AG09319 (cell line): ENCODE measurements around the gene SMG6.
A peak's percentile ranks its signal among the peaks of the same experiment; 100 is the strongest.

Experiments
- DNase-seq: peaks from one replicate; pipeline ENCODE4 v3.0.0-alpha.2; 2010; ENCODE audit warnings: low read depth; ENCODE audit errors: extremely low read depth
- TF ChIP-seq, protein P1 (sequence below): IDR thresholded peaks from 2 replicates; pipeline ENCODE4 v1.5.1; 2011; ENCODE audit warnings: low read depth, mild to moderate bottlenecking, inconsistent platforms, low read length, moderate library complexity

The SMG6 gene

DNA sequence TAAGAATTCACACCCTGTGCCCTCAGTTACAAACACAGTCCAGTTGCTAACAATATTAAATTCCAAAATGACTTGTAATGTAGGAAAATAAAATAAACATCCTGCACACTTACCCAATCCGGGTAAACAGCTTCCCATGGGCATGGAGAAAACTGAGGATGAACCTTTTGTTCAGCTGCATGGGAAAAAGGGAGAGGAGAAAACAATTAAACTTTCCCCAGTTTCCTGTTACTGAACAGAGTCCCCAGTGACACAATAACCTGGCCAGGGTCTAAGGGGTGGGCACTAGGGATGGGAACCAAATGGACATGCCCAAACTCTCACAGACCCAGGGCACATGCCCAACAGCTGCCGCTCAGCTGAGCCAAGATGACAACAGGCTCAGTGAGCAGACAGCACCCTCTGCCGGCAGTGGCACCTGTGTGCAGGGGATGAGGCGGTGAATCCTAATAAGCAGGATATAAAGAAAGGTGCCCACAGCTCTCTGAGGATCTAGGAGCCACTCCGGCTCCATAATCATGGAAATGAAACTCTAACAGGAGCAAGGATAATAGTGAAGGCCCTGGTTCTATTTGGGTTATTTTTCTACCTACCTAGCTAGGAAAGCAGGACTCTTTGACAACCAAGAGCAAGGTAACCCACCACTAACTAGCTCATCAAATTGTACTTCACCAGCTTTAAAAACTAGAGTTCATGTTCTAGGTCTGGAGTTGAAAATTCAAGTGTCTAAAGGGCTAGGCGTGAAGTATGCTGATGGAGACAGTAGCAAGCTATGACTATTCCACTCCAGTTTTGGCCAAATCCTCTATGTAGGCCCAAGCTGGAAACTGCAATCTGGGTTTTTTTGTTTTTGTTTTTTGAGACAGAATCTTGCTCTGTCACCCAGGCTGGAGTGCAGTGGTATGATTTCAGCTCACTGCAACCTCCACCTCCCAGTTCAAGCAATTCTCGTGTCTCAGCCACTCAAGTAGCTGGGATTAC is 58.8 kb downstream of the SMG6 start:
- DNase-seq: peak; percentile 86
- TF ChIP-seq, protein P1, sequence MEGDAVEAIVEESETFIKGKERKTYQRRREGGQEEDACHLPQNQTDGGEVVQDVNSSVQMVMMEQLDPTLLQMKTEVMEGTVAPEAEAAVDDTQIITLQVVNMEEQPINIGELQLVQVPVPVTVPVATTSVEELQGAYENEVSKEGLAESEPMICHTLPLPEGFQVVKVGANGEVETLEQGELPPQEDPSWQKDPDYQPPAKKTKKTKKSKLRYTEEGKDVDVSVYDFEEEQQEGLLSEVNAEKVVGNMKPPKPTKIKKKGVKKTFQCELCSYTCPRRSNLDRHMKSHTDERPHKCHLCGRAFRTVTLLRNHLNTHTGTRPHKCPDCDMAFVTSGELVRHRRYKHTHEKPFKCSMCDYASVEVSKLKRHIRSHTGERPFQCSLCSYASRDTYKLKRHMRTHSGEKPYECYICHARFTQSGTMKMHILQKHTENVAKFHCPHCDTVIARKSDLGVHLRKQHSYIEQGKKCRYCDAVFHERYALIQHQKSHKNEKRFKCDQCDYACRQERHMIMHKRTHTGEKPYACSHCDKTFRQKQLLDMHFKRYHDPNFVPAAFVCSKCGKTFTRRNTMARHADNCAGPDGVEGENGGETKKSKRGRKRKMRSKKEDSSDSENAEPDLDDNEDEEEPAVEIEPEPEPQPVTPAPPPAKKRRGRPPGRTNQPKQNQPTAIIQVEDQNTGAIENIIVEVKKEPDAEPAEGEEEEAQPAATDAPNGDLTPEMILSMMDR: peak; percentile 99

DNA sequence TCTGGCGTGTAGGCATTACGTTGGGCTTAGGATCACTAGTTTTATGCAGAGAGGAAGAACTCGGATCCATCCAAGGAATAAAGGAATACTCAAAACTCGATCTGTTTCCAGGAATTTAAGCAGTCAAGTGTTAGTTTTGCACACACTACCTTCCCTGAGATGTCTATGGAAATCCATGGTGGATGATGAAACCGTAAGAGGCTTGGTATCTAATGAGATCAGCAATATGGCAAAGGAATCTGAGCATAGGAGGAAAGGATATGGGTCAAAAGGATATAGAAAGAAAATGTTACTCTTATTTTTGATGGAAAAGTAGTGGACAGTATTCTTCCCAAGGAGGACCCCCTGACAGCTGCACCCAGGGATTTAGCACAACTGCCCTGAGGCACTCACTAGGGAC is 59.6 kb downstream of the SMG6 start:
- DNase-seq: no peak
- TF ChIP-seq, protein P1: no peak

DNA sequence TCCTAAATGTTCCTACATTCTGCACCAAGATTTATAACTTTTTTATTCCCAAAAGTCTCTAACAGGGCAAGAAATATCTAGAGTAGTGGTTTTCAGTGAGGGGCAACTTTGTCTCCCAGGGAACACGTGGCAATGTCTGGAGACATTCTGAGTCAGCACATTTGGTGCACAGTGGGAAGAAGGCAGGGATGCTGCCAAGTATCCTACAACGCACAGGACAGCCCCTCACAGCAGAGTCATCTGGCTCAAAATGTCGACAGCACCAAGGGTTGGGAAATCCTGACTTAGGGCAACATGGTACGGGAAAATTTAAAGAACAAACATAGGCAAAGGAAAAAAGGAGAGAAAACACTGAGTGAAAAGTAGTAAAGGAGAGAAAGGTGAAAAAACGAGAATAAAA is 61.8 kb downstream of the SMG6 start:
- no peak for DNase-seq

DNA sequence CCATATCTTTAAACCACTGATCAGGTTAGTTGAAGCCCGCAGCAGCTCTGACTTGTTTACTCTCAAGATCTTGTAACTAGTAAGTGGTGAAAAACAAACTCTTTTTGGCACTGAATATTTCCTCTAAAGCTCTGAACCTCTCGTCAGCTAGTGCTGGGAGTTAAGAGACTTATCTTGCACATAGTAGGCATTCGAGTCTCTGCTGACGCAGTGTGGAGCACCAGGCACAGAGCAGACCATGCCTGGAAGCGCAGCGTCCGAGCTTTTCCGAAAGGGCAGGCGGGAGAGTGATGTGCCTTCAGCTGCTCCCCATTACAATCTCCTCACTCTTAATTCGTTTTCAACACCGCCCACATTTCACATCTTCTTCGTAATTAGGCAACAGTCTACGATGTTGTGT is 63.0 kb downstream of the SMG6 start:
- DNase-seq: no peak

More for the DNA sequence above, 61.8 kb downstream of the SMG6 start:
- TF ChIP-seq, protein P1: no peak

DNA sequence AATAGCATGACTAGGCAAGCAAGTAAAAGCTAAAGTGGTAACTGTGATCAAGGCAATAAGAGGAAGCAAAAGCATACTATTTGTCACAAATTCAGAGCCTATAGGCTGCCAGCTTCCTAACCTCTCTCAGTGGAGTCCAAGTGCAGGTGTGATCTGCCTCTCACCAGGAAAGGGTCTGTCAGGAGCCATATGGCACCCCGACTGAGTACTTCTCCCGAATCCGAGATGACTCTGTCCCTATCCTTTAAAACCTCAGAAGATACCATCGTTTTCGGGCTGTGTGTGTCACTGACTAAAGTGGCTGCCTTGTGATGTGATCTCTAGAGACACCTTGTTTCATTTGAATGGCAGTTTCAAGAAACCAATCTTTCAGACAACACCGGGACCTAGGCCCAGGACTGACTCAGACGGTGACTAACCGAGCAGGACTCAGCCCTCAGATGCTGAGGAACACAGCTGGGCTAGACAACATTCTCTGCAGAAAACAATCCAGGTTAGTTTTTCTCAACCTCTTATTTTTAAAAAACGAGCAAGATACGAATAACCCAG is 63.6 kb downstream of the SMG6 start:
- TF ChIP-seq, protein P1: no peak
- no peak for DNase-seq

More for the DNA sequence above, 63.0 kb downstream of the SMG6 start:
- TF ChIP-seq, protein P1: no peak

DNA sequence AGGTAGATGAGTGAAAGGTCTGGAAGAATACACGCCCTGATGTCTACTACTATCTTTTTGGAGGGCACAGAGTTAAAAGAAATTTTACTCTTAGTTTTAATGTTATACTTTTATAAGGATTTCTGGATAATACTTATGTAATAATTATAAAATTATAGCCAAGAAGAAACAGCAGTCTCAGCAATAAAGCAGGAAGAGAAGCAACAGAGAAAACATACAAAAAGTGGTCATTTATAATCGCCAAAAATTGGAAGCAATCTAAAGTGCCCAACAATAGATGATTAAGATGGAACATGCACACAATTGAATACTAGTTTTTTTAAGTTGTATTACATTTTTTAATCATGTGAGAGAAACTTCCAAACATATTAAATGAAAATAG is 64.4 kb downstream of the SMG6 start:
- no peak for DNase-seq
- TF ChIP-seq, protein P1: no peak
